Heart right ventricle (tissue), 16 donors: ENCODE data around the gene ATP13A4. TPM values are rescaled to one million over a fixed set of nuclear protein-coding genes. Genes with fewer than 3 reads are reported as not detected.

Source experiments
- ATAC-seq, 8 donors: fragments of 200-7000 bp; cut with Tn5 transposase; one replicate each; pipeline ENCODE4 v1.9.1; 2020; ENCODE audit warnings: mild to moderate bottlenecking in 8 of 8, moderate library complexity in 8 of 8, moderate number of reproducible peaks in 1 of 8
- DNase-seq, 2 donors: peaks; one replicate each; pipeline ENCODE4 v3.0.0-alpha.2; 2020
- H3K27ac ChIP-seq, 10 donors: fragments of 200-600 bp; sonication (generic) in 2 of 10; one replicate each; pipeline versions ENCODE4 v1.5.0 to v1.8.0; 2020 to 2022; ENCODE audit warnings: mild to moderate bottlenecking in 3 of 10
- H3K27me3 ChIP-seq, 7 donors: fragments of 200-600 bp; one replicate each; pipeline ENCODE4 v1.8.0; 2021 to 2022; ENCODE audit warnings: mild to moderate bottlenecking in 2 of 7
- H3K36me3 ChIP-seq, 9 donors: fragments of 200-600 bp; sonication (generic) in 1 of 9; one replicate each; pipeline versions ENCODE4 v1.5.0 to v1.8.0; 2020 to 2022; ENCODE audit warnings: mild to moderate bottlenecking in 2 of 9
- H3K4me1 ChIP-seq, 9 donors: fragments of 200-600 bp; sonication (generic) in 1 of 9; one replicate each; pipeline versions ENCODE4 v1.5.0 to v1.8.0; 2020 to 2022; ENCODE audit warnings: mild to moderate bottlenecking in 4 of 9
- H3K4me3 ChIP-seq, 10 donors: fragments of 200-600 bp; sonication (generic) in 2 of 10; one replicate each; pipeline versions ENCODE4 v1.5.0 to v1.8.0; 2020 to 2022; ENCODE audit warnings: mild to moderate bottlenecking in 7 of 10, moderate library complexity in 2 of 10
- H3K9me3 ChIP-seq, 11 donors: fragments of 200-600 bp in 10 of 11; sonication (generic) in 2 of 11; one replicate each; pipeline versions ENCODE4 v1.5.0 to v1.8.0; 2013 to 2022; ENCODE audit warnings: mild to moderate bottlenecking in 2 of 11, control low read depth in 1 of 11, moderate library complexity in 1 of 11
- WGBS, 2 donors: extraction: QIAGEN DNeasy Blood & Tissue Kit; methylation state at CpG; one replicate each; pipeline ENCODE4 v1.1.7; 2013; ENCODE audit warnings: inconsistent platforms in 1 of 2; 5-methylcytosine and 5-hydroxymethylcytosine counted together
- intact Hi-C, 10 donors: fragments of 100-400 bp; cut with DNase I; formaldehyde crosslinking; loops; one replicate each; pipeline versions ENCODE4 v1.11.1 to v1.14.2; 2022
- polyA plus RNA-seq, 2 donors: library from polyadenylated mRNA; stranded (reverse); fragments of 200-250 nt; gene quantifications; one replicate each; pipeline ENCODE4 v1.2.3, GENCODE V29; 2013
- total RNA-seq, 10 donors: library from RNA; stranded (reverse); fragmentation: NEBNext Ultra II Directional in 3 of 10; extraction: Animal tissue kit (Norgen Biotek cat#: 25700) in 3 of 10; gene quantifications; one replicate each; pipeline versions ENCODE4 v1.2.1 to v1.2.4, GENCODE V29; 2021 to 2023
- TF ChIP-seq, protein P1 (sequence below), 9 donors: fragments of 200-600 bp; sonication (generic) in 2 of 9; IDR thresholded peaks; one replicate each; pipeline versions ENCODE4 v1.5.0 to v1.8.0; 2021 to 2022; ENCODE audit warnings: antibody characterized with exemption in 9 of 9, mild to moderate bottlenecking in 5 of 9, moderate library complexity in 1 of 9
- donor health status: Arrhythmogenic right ventricular cardiomyopathy.
- donor health status: ischemic (EF 13 %, LVEDD 7.1; RV severe dilation, severe dysfunction).
- donor health status: healthy with polysubstance abuse.
- donor health status: DM: no; HTN: yes; CAD: no.
- donor health status: DM: no; HTN: no; CAD: no.
- donor health status: ischemic (EF 25% LVEDD 6.9; RV normal size, moderate dysfunction).
- donor health status: ischemic (EF 25% LVEDD 5.7; RV mildly dilated, moderate dysfunction).
- donor health status: healthy.
- donor health status: DM: yes; HTN: yes; CAD: no.
- donor health status: Ischemic cardiomyopathy.
- donor health status: ischemic (EF 35%, LVEDD 5.7; RV mildly dilated, moderate dysfunction).
- donor health status: nonischemic (EF 11% LVEDD 7.7; RV severe dilation, severe dysfunction).
- donor health status: DM: yes; HTN: yes; CAD: no.
- donor health status: PGD.
- donor health status: ischemic (EF 29% LVEDD 5.4; RV normal size, mild dysfunction).
- donor health status: nonischemic (EF 23%, LVEDD 6.1; RV moderate dilation, normal function).

ATP13A4 gene
- total and polyA plus RNA-seq, 12 donors: 0.01 to 0.52 (median 0.19) TPM; not detected in 2

DNA sequence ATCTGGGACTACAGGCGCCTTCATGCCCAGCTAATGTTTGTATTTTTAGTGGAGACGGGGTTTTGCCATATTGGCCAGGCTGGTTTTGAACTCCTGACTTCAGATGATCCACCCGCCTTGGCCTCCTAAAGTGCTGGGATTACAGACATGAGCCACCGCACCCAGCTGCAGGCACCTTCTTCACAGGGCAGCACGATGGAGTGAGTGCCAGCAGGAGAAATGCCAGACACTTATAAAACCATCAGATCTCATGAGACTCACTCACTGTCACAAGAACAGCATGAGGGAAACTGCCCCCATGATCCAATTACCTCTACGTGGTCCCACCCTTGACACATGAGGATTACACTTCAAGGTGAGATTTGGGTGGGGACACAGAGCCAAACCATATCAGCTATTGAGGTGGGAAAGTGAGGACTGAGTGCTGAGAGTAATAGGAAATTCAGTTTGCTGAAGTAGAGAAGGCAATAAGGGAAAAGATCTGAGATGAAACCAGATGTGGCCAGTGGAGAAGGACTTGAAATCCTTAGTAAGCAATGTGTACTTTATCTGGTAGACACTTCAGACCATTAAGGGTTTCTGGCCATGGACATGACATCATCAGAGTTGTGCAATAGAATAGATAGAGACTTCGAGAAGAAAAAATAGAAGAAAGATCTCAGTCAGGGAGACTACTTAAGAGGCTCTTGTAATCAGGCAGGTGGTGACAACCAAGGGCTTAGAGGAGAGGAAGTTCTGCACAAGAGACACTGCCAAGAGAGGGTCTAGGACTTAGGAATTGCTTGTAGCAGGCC is 158.0 kb downstream of the ATP13A4 start:
- Histone ChIP-seq H3K4me3 (no peak overlapping the region), H3K27me3 (no peaks in the 10 kb centered on the region), H3K4me1 (no peaks in the 10 kb centered on the region), H3K36me3 (no peaks in the 10 kb centered on the region), H3K9me3 (no peaks in the 10 kb centered on the region), H3K27ac (no peak overlapping the region)
- 65 to 69% methylated on average over 7 of the region's 7 CpGs for WGBS, 2 donors
- ATAC-seq: peak in 2 of 8 donors; percentile 38 to 68
- TF ChIP-seq, protein P1, sequence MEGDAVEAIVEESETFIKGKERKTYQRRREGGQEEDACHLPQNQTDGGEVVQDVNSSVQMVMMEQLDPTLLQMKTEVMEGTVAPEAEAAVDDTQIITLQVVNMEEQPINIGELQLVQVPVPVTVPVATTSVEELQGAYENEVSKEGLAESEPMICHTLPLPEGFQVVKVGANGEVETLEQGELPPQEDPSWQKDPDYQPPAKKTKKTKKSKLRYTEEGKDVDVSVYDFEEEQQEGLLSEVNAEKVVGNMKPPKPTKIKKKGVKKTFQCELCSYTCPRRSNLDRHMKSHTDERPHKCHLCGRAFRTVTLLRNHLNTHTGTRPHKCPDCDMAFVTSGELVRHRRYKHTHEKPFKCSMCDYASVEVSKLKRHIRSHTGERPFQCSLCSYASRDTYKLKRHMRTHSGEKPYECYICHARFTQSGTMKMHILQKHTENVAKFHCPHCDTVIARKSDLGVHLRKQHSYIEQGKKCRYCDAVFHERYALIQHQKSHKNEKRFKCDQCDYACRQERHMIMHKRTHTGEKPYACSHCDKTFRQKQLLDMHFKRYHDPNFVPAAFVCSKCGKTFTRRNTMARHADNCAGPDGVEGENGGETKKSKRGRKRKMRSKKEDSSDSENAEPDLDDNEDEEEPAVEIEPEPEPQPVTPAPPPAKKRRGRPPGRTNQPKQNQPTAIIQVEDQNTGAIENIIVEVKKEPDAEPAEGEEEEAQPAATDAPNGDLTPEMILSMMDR (IDR thresholded peaks at IDR 0.05): no peak
- intact Hi-C loops: no loop called here
- DNase-seq: no peak

DNA sequence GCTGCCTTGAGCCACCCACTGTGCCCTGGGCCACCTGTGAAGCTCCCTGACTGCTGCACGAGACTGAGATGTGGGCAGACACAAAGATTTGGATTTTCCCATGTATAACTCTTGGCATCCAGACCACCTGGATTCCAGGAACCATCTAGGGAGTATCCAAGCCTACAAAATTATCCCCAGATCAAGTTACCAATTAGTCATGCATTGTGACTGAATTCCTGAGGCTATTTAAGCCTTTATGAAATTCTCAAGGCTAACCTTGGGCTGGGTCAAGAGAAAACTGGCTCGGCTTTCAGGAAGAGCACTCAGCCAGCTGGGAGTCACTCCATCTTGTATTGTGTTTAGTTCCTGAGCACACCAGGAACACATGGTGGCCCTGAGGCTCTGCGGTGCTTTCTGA is 162.8 kb downstream of the ATP13A4 start:
- intact Hi-C loops: no loop called here
- no peak overlapping the region for H3K27ac ChIP-seq
- H3K36me3 ChIP-seq: no peaks in the 10 kb centered on the region
- ATAC-seq (peak in 4 of 8 donors; percentile 35 to 74 (median 40)), DNase-seq (no peak)
- no peaks in the 10 kb centered on the region for H3K4me1 ChIP-seq
- H3K27me3 ChIP-seq: peaks cover 0 to 3% (median 0%) of the 10 kb centered on the region in 7 donors
- TF ChIP-seq, protein P1 (IDR thresholded peaks at IDR 0.05): no peak
- H3K4me3 ChIP-seq: no peak overlapping the region
- no peaks in the 10 kb centered on the region for H3K9me3 ChIP-seq
- 56 to 60% methylated on average over 3 of the region's 3 CpGs for WGBS, 2 donors

DNA sequence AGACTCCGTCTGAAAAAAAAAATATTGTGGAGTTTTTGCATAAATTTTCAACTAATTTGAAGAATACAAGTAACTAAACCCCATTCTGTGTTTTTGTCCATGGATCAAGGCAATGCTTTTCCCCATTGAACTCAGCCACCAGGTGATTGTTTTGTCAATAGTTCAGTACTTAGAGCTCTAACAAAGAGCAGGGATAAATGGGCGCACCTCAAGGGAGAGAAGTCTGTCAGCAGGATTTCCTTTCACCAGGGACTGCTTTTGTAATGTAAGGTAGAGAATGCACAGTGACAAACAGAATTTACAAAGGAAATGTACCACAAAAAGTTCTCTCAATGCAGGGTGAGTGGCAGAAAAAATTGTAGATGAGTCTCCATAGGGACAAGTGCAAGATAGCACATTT is 165.4 kb downstream of the ATP13A4 start:
- DNase-seq (no peak), ATAC-seq (no peak)
- TF ChIP-seq, protein P1 (IDR thresholded peaks at IDR 0.05): no peak
- H3K27me3 ChIP-seq: peaks cover 0 to 6% (median 0%) of the 10 kb centered on the region in 7 donors
- no peaks in the 10 kb centered on the region for H3K9me3 ChIP-seq
- H3K36me3 ChIP-seq: no peaks in the 10 kb centered on the region
- H3K27ac ChIP-seq: no peak overlapping the region
- H3K4me3 ChIP-seq: no peak overlapping the region
- intact Hi-C loops: no loop called here
- H3K4me1 ChIP-seq: no peaks in the 10 kb centered on the region
- WGBS, 2 donors: 73 to 82% methylated on average over 2 of the region's 2 CpGs

DNA sequence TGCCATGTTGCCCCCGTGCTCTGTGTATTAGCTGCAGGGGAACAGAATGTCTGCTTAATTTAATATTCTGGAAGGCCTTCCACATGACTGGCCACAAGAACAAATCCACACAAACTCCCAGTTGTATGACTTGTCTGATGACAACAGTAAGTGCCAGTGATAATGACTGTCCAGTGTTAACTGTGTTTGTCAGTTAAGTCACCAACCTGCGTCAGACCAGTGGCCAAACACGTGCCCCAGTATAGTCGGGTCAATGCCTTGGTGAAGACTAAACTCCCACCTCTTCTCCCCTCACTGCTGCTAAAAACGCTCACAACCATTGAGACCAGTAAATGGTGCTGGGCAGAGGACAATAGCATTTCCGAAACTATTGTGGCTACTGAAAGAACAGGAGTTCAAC is 166.3 kb downstream of the ATP13A4 start:
- DNase-seq (no peak), ATAC-seq (peak in 1 of 8 donors; percentile 51)
- Histone ChIP-seq H3K4me1 (no peaks in the 10 kb centered on the region), H3K4me3 (no peak overlapping the region), H3K9me3 (no peaks in the 10 kb centered on the region), H3K27me3 (peaks cover 0 to 6% (median 0%) of the 10 kb centered on the region in 7 donors), H3K27ac (no peak overlapping the region), H3K36me3 (no peaks in the 10 kb centered on the region)
- TF ChIP-seq, protein P1 (IDR thresholded peaks at IDR 0.05): no peak
- WGBS, 2 donors: 74 to 75% methylated on average over 6 of the region's 6 CpGs
- intact Hi-C loops: no loop called here
